ENCODE data around the gene LCP2.

- TF ChIP-seq REST (IDR thresholded peaks at IDR 0.05; ENCODE audit: low read depth), result no peak
- no peak for TF ChIP-seq CTCF (IDR thresholded peaks at IDR 0.05 in 2 of 3, conservative IDR thresholded peaks at IDR 0.05 in 1 of 3; ENCODE audit: borderline replicate concordance in 1 of 3, insufficient read depth in 1 of 3, low read depth in 2 of 3, low read length in 2 of 3)
- no peak for TF ChIP-seq MAX (IDR thresholded peaks at IDR 0.05)
- no peak for TF ChIP-seq RAD21 (IDR thresholded peaks at IDR 0.05; ENCODE audit: low read depth)
- TF ChIP-seq EZH2 (IDR thresholded peaks at IDR 0.05), result no peak
- TF ChIP-seq POLR2A (IDR thresholded peaks at IDR 0.05; ENCODE audit: borderline replicate concordance, extremely low read depth, insufficient read depth, insufficient read length), result no peak
- TF ChIP-seq POLR2AphosphoS5 (IDR thresholded peaks at IDR 0.05; ENCODE audit: low read depth, low read length), result no peak
- TF ChIP-seq ZNF274 (IDR thresholded peaks at IDR 0.05; ENCODE audit: low read depth, low read length), result no peak
- TF ChIP-seq ZBTB33 (IDR thresholded peaks at IDR 0.05; ENCODE audit: extremely low read depth, insufficient replicate concordance, low read length), result no peak
- no peak for TF ChIP-seq ATF3 (IDR thresholded peaks at IDR 0.05)
- TF ChIP-seq JUND (IDR thresholded peaks at IDR 0.05), result no peak
- no peak for TF ChIP-seq YY1 (IDR thresholded peaks at IDR 0.05; ENCODE audit: extremely low read depth, insufficient replicate concordance, low read depth, low read length)
- no peak for TF ChIP-seq EGR1 (IDR thresholded peaks at IDR 0.05; ENCODE audit: low read depth)
Measured at GRCh38 chr5:170266570-170267381, 30.8 kb downstream of the LCP2 start.
